Brain microvascular endothelial cell (primary cell): ENCODE results near the gene GNA14.
"Not testable (repeated sequence)": the region's sequence is repeated elsewhere in the genome, so short reads cannot be mapped to it uniquely, and the experiment has no call there.

ENCODE experiments used
- DNase-seq: peaks from one replicate; pipeline ENCODE4 v3.0.0-alpha.2; 2020
- H3K27ac ChIP-seq: fragments of 250-450 bp; sonication (Bioruptor Pico); 2 replicates; pipeline ENCODE4 v1.5.1; 2020; ENCODE audit warnings: mild to moderate bottlenecking, moderate library complexity
- H3K27me3 ChIP-seq: fragments of 250-450 bp; sonication (Bioruptor Pico); replicated peaks from 2 replicates; pipeline ENCODE4 v1.5.1; 2020; ENCODE audit warnings: mild to moderate bottlenecking
- H3K36me3 ChIP-seq: fragments of 250-450 bp; sonication (Bioruptor Pico); replicated peaks from 2 replicates; pipeline ENCODE4 v1.5.1; 2020; ENCODE audit warnings: mild to moderate bottlenecking
- H3K4me3 ChIP-seq: 2 replicates; pipeline ENCODE4 v1.5.1; 2011; ENCODE audit warnings: low read depth, mild to moderate bottlenecking, control low read depth, low read length, moderate library complexity
- in situ Hi-C: cut with HindIII; loops from 2 replicates; pipeline ENCODE4 v1.10.0; 2017; ENCODE audit warnings: low sequenced_read_pairs, low pct_ligation_motif_present
- TF ChIP-seq, protein P1 (sequence below): IDR thresholded peaks from 2 replicates; pipeline ENCODE4 v1.5.1; 2011; ENCODE audit warnings: low read depth, mild to moderate bottlenecking, moderate library complexity, low read length, control low read depth, inconsistent platforms; ENCODE audit errors: missing control alignments

GNA14 gene

DNA sequence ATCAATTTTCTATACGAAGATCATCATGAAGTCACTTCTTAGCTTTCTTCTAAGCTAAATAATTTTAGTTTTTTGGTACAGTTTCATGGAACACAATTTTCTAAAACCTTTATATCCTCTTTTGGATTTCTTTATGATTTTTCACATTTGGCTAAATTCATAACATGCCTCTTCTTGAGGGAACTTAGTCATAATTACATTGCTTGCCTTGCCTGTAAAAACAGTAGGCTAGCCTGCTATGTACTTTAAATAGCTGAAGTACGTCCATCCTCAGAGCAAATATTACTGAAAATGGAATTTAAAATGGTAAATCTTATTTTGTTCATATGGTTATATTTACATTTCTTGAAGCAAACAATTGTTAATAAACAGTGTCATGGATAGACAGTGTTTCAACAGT is 245.8 kb downstream of the GNA14 start:
- DNase-seq, result no peak
- TF ChIP-seq, protein P1, sequence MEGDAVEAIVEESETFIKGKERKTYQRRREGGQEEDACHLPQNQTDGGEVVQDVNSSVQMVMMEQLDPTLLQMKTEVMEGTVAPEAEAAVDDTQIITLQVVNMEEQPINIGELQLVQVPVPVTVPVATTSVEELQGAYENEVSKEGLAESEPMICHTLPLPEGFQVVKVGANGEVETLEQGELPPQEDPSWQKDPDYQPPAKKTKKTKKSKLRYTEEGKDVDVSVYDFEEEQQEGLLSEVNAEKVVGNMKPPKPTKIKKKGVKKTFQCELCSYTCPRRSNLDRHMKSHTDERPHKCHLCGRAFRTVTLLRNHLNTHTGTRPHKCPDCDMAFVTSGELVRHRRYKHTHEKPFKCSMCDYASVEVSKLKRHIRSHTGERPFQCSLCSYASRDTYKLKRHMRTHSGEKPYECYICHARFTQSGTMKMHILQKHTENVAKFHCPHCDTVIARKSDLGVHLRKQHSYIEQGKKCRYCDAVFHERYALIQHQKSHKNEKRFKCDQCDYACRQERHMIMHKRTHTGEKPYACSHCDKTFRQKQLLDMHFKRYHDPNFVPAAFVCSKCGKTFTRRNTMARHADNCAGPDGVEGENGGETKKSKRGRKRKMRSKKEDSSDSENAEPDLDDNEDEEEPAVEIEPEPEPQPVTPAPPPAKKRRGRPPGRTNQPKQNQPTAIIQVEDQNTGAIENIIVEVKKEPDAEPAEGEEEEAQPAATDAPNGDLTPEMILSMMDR, result no peak
- in situ Hi-C loops, result no loop called here
- Histone ChIP-seq H3K36me3 (no peaks in the 10 kb centered on the region), H3K27ac (peak overlapping the region; percentile 41), H3K27me3 (no peaks in the 10 kb centered on the region), H3K4me3 (no peak overlapping the region)

DNA sequence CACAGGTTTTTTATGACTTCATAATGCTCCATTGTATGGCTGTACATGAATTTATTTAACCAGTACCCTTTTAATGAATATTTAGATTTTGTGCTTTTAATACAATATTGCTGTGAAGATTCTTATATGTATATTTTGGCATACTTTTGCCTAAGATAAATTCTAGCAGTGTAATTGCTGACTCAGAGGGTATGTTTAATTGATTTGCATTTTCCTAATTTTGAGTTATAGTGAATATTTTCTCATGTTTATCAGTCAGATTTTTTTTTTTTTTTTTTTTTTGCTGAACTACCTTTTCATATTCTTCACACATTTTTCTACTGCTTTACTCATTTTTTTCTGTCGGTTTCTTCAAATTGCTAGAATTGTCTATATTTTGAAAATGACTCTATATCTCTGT is 248.2 kb downstream of the GNA14 start:
- Histone ChIP-seq H3K4me3 (no peak overlapping the region), H3K27me3 (no peaks in the 10 kb centered on the region), H3K27ac (no peak overlapping the region), H3K36me3 (no peaks in the 10 kb centered on the region)
- in situ Hi-C loops, result no loop called here
- TF ChIP-seq, protein P1, result no peak
- no peak for DNase-seq

DNA sequence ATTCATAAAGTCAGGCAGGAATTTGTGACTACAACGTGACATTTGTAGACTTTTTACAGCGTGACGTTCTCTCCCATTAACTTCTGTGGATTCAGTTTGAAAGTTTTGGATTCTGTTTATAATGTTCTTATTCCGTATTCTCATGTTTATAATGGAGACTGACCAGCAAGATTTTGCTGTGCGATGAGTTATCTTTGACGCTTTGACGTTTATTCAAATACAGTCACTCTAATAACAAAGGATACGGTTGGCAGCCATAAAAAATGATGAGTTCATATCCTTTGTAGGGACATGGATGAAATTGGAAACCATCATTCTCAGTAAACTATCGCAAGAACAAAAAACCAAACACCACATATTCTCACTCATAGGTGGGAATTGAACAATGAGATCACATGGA is 249.5 kb downstream of the GNA14 start:
- H3K36me3 ChIP-seq, in situ Hi-C loops, H3K27me3 ChIP-seq, H3K4me3 ChIP-seq: not testable (repeated sequence)
- H3K27ac ChIP-seq, result peak overlapping the region; percentile 11
- DNase-seq, result peak; percentile 49

DNA sequence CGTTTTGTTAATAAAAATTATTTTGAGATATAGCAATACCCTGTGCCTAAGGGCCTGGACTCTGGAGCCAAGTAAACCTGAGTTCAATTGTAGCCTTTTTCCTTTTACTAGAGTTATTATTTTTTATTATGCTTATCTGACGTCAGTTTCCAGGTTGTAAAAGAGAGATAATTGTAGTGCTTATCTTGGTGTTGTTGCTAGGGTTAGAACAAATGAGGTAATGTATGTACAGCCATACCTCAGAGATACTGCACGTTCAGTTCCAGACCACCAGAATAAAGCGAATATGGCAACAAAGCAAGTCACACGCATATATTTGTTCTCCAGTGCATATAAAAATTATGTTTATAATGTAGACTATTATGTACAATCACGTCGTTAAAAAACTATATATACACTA is 255.8 kb downstream of the GNA14 start:
- Histone ChIP-seq H3K36me3 (no peaks in the 10 kb centered on the region), H3K4me3 (no peak overlapping the region), H3K27me3 (no peaks in the 10 kb centered on the region), H3K27ac (no peak overlapping the region)
- in situ Hi-C loops, result no loop called here
- no peak for DNase-seq
- TF ChIP-seq, protein P1, result no peak

DNA sequence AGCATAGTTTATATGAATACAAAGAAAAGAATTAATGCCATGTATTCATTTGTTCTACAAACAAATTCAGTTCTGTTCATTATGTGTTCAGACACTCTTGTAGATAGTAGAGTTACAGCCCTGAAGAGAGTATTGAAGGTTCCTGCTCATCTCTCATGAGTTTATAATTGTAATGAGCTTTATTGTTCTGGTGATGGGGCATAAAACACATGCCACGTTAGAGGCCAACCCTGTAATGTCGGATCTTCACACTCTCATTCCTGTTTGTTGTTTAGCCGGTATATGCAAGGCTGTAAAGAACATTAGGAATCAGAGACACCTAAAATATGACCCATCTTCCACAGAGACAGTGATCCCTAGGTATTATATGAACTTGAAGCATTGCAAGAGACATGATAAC is 256.3 kb downstream of the GNA14 start:
- Histone ChIP-seq H3K27ac (no peak overlapping the region), H3K4me3 (no peak overlapping the region), H3K36me3 (no peaks in the 10 kb centered on the region), H3K27me3 (no peaks in the 10 kb centered on the region)
- no peak for DNase-seq
- TF ChIP-seq, protein P1, result no peak
- in situ Hi-C loops, result no loop called here

DNA sequence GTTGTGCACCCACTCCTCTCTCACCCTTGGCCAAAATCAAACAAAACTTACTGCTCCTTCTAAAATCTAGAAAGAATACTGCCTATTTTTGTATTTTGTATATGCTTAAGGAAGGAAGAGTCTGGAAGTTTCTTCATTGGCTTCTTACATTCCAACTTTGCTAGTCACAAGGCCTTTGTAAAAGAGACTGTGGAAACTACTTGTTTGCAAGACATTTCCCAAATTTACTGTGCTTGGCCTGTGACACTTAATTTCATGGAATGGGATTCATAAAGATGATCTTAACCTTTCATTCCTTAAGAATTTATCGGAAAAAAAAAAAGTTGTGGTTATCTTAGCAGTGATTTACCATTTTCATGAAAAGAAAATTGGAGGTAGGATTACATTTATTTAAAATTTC is 261.9 kb downstream of the GNA14 start:
- TF ChIP-seq, protein P1, result no peak
- Histone ChIP-seq H3K27me3 (no peaks in the 10 kb centered on the region), H3K36me3 (no peaks in the 10 kb centered on the region), H3K4me3 (no peak overlapping the region), H3K27ac (no peak overlapping the region)
- DNase-seq, result no peak
- in situ Hi-C loops, result no loop called here
